Skeletal muscle tissue (tissue), 4 donors: ENCODE data around the gene RAB20. TPM values are rescaled to one million over a fixed set of nuclear protein-coding genes. Genes with fewer than 3 reads are reported as not detected.

Source experiments
- H3K27ac ChIP-seq: one replicate; pipeline ENCODE4 v1.7.0; 2013; ENCODE audit warnings: mild to moderate bottlenecking, low read depth, low read length, inconsistent platforms
- H3K27me3 ChIP-seq, 3 donors: one replicate each; pipeline ENCODE4 v1.7.0; 2013; ENCODE audit warnings: low read length in 3 of 3; ENCODE audit not compliant: control insufficient read depth in 3 of 3, insufficient read depth in 3 of 3
- H3K36me3 ChIP-seq, 3 donors: one replicate each; pipeline ENCODE4 v1.7.0; 2013; ENCODE audit warnings: low read length in 3 of 3; ENCODE audit not compliant: control insufficient read depth in 3 of 3, insufficient read depth in 3 of 3
- H3K4me1 ChIP-seq, 3 donors: one replicate each; pipeline ENCODE4 v1.7.0; 2013; ENCODE audit warnings: low read length in 3 of 3, mild to moderate bottlenecking in 3 of 3; ENCODE audit not compliant: control insufficient read depth in 3 of 3, insufficient read depth in 3 of 3
- H3K4me3 ChIP-seq, 3 donors: one replicate each; pipeline ENCODE4 v1.7.0; 2013; ENCODE audit warnings: low read length in 3 of 3
- H3K9ac ChIP-seq, 3 donors: one replicate each; pipeline ENCODE4 v1.7.0; 2013; ENCODE audit warnings: low read length in 3 of 3, mild to moderate bottlenecking in 3 of 3, moderate library complexity in 2 of 3, low read depth in 1 of 3
- H3K9me3 ChIP-seq, 3 donors: one replicate each; pipeline ENCODE4 v1.7.0; 2013; ENCODE audit warnings: low read length in 3 of 3; ENCODE audit not compliant: control insufficient read depth in 3 of 3
- total RNA-seq: library from RNA; depleted of rRNA; stranded (reverse); fragments of >200 nt; gene quantifications from one replicate; pipeline ENCODE4 v1.2.3, GENCODE V29; 2014
- donor health status: Osteomylitis.

The RAB20 gene
- total RNA-seq, 1 donor from 2014 or later, result 7.3 TPM

GRCh38 chr13:110564472-110564985 is 3.0 kb upstream of the RAB20 start:
- H3K27me3 ChIP-seq, result peaks cover 0 to 4% (median 0%) of the 10 kb centered on the region in 3 donors
- H3K36me3 ChIP-seq, result no peaks in the 10 kb centered on the region
- H3K4me1 ChIP-seq, result peaks cover 5 to 21% (median 19%) of the 10 kb centered on the region in 3 donors
- H3K4me3 ChIP-seq, result no peak overlapping the region
- no peaks in the 10 kb centered on the region for H3K9me3 ChIP-seq
- no peak overlapping the region for H3K9ac ChIP-seq
- no peak overlapping the region for H3K27ac ChIP-seq

- Histone ChIP-seq H3K36me3 (no peaks in the 10 kb centered on the region), H3K4me1 (peaks cover 7 to 23% (median 22%) of the 10 kb centered on the region in 3 donors), H3K4me3 (no peak overlapping the region), H3K27ac (no peak overlapping the region), H3K27me3 (peaks cover 0 to under 1% (median 0%) of the 10 kb centered on the region in 3 donors), H3K9ac (no peak overlapping the region), H3K9me3 (no peaks in the 10 kb centered on the region)
Observed at GRCh38 chr13:110563463-110563774, 1.9 kb upstream of the RAB20 start.

- no peaks in the 10 kb centered on the region for H3K36me3 ChIP-seq
- H3K4me3 ChIP-seq, result peak overlapping the region; percentile 66 to 89 (median 81)
- no peaks in the 10 kb centered on the region for H3K9me3 ChIP-seq
- no peaks in the 10 kb centered on the region for H3K27me3 ChIP-seq
- no peak overlapping the region for H3K27ac ChIP-seq
- H3K9ac ChIP-seq, result peak overlapping the region in 1 of 3 donors; percentile 86
- peaks cover 7 to 23% (median 22%) of the 10 kb centered on the region in 3 donors for H3K4me1 ChIP-seq
Observed at GRCh38 chr13:110562696-110563462, 1.4 kb upstream of the RAB20 start.

GRCh38 chr13:110562036-110562597 is 595 bp upstream of the RAB20 start:
- peak overlapping the region; percentile 60 to 86 (median 69) for H3K9ac ChIP-seq
- no peaks in the 10 kb centered on the region for H3K27me3 ChIP-seq
- peak overlapping the region; percentile 66 for H3K27ac ChIP-seq
- H3K9me3 ChIP-seq, result no peaks in the 10 kb centered on the region
- H3K4me3 ChIP-seq, result peak overlapping the region; percentile 66 to 89 (median 81)
- H3K4me1 ChIP-seq, result peaks cover 7 to 23% (median 22%) of the 10 kb centered on the region in 3 donors
- peaks cover 0 to 5% (median 0%) of the 10 kb centered on the region in 3 donors for H3K36me3 ChIP-seq

GRCh38 chr13:110560601-110561343 is 750 bp downstream of the RAB20 start:
- Histone ChIP-seq H3K36me3 (peaks cover 0 to 7% (median 2%) of the 10 kb centered on the region in 3 donors), H3K9me3 (no peaks in the 10 kb centered on the region), H3K4me3 (peak overlapping the region; percentile 79 to 89 (median 82)), H3K9ac (peak overlapping the region; percentile 68 to 88 (median 74)), H3K27me3 (no peaks in the 10 kb centered on the region), H3K27ac (peak overlapping the region; percentile 80), H3K4me1 (peaks cover 7 to 23% (median 22%) of the 10 kb centered on the region in 3 donors)

DNA sequence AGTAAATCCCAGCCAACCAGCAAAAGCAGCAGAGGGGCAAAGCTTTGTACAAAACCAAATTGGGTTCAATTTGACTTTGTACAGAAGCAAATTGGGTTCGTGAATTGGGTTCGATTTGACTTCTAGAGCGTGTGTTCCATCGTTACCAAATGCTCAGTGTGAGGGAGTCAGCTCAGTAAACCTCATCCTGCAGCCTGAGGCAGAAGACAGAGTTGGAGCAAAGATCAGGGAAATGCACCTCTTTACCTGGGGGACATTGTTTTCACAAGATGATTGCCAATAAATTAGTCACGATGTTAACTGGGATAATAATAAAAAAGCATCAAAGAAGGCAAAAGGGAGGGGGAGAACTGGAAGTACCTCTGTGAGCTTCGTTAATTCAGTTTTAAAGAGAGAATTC is 1.5 kb downstream of the RAB20 start:
- Histone ChIP-seq H3K9me3 (no peaks in the 10 kb centered on the region), H3K4me3 (peak overlapping the region; percentile 16 to 89 (median 34)), H3K4me1 (peaks cover 7 to 23% (median 22%) of the 10 kb centered on the region in 3 donors), H3K9ac (peak overlapping the region in 2 of 3 donors; percentile 12 to 72), H3K27me3 (no peaks in the 10 kb centered on the region), H3K36me3 (peaks cover 0 to 7% (median 2%) of the 10 kb centered on the region in 3 donors), H3K27ac (peak overlapping the region; percentile 80)

- H3K27me3 ChIP-seq, result no peaks in the 10 kb centered on the region
- H3K9ac ChIP-seq, result peak overlapping the region in 2 of 3 donors; percentile 12 to 72
- H3K9me3 ChIP-seq, result no peaks in the 10 kb centered on the region
- peaks cover 0 to 7% (median 2%) of the 10 kb centered on the region in 3 donors for H3K36me3 ChIP-seq
- peak overlapping the region; percentile 80 for H3K27ac ChIP-seq
- peak overlapping the region; percentile 16 to 56 (median 34) for H3K4me3 ChIP-seq
- H3K4me1 ChIP-seq, result peaks cover 7 to 23% (median 22%) of the 10 kb centered on the region in 3 donors
Observed at GRCh38 chr13:110559429-110559943, 2.0 kb downstream of the RAB20 start.

DNA sequence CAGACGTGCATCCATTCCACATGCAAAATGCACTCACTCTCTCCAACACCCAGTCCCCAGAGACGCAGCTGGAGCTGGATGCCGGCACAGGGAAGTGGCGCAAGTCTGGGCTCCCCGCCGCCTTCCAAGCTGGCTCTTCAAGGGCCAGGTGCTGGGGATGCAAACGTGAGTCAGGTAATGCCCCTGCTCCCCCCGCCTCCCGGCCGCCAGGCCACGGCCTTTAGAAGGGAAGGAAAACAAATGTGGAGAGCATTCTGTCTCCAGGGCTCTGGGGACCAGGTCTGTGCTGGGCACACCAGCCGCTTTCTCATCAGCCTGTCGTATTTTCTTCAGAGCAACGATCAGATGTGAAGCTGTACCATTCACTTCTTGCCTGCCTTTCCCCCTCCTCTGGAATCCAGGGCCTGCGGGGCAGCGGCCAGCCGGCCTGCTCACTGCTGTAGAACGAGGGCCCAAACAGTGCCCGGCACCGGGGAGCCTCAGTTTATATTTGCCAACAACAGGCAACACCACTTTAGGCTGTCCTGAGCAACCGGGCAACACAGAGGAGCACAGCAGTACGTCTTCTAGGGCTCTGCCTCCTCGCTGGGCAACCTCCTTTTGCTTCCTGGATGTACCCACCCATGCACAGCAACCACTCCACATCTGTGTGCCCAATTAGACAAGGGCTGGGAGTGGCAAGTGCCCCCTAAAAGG is 3.8 kb downstream of the RAB20 start:
- H3K27ac ChIP-seq, result no peak overlapping the region
- H3K9me3 ChIP-seq, result no peaks in the 10 kb centered on the region
- H3K36me3 ChIP-seq, result peaks cover 0 to 7% (median 2%) of the 10 kb centered on the region in 3 donors
- peaks cover 7 to 20% (median 19%) of the 10 kb centered on the region in 3 donors for H3K4me1 ChIP-seq
- H3K4me3 ChIP-seq, result no peak overlapping the region
- no peak overlapping the region for H3K9ac ChIP-seq
- no peaks in the 10 kb centered on the region for H3K27me3 ChIP-seq

DNA sequence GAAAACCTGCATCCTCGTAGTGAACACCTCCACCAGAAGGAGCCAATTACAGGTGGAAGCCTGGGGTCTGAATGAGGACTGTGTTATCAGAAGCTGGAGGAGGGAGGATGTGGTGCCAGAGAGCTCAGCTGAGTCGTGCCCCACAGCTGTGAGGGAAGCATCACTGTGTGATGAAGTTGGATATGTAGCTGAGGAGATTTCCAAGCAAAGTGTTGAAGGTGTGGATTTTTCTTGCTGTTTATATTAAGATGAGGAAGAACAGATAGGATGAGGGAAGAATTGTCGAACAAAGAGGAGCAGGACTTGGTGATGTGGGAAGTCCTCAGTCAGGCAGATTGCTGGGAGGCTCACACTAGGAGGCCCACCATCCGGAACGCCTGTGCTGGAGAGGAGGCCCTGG is 4.4 kb downstream of the RAB20 start:
- H3K4me1 ChIP-seq, result peaks cover 7 to 18% (median 14%) of the 10 kb centered on the region in 3 donors
- no peak overlapping the region for H3K27ac ChIP-seq
- no peak overlapping the region for H3K9ac ChIP-seq
- H3K4me3 ChIP-seq, result no peak overlapping the region
- no peaks in the 10 kb centered on the region for H3K27me3 ChIP-seq
- H3K36me3 ChIP-seq, result peaks cover 0 to 7% (median 2%) of the 10 kb centered on the region in 3 donors
- H3K9me3 ChIP-seq, result no peaks in the 10 kb centered on the region
